Activated T-helper 1 cell treated with Interleukin-2 at 50 U/mL for 16 hours (primary cell): ENCODE measurements around the gene XXYLT1.
"Not testable (repeated sequence)": the region's sequence is repeated elsewhere in the genome, so short reads cannot be mapped to it uniquely, and the experiment has no call there.

Experiments used
- DNase-seq: peaks from one replicate; pipeline ENCODE4 v3.0.0-alpha.2; 2020; ENCODE audit warnings: low read depth

XXYLT1 gene

DNA sequence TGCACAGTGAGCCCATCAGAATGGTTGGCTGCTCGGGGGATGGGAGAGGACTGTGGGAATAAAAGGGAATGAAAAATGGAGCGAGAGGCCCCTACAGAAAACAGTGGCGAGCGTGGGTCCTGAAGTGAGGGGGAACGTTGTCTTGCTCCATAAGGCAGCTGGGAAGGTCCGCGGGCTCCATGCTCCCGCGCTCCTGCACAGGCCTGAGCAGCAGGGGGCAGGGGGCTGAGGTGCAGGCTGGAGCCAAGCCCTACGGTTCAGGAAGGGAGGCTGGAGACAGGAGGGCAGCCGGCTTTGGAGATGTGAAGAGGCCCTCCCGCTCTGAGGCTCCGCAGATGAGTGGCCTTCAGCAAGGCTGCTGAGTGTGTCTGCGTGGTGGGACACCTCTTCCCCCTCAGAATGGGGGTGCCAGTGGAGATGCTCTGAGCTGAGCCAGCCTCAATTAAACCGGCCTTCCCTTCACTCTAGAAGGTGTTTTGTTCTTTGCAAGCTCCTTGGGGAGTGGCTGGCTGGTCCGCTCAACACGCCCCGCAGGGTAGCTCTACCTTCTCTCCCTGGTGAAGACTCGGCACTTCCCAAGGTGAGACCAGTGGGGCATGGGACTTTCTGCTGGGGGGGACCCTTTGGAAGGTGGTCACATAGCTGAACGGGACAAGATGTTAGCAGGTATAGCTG is 208.0 kb downstream of the XXYLT1 start:
- DNase-seq = no peak

GRCh38 chr3:195061756-195062655 is 209.0 kb downstream of the XXYLT1 start:
- DNase-seq = no peak

- no peak for DNase-seq
These were observed 210.2 kb downstream of the XXYLT1 start for GRCh38 chr3:195060531-195061291.

DNA sequence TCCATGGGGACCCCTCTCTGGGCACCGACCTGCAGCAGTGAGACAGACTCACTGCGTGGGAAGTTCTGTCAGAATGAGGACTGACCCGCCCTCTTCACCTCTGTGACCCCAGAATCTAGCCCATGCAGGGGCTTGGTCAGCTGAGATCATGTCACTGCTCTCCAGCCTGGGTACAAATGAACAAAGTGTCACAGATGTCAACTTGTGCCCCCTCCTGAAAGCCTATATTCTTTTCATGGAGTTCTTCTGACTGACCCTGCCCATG is 210.8 kb downstream of the XXYLT1 start:
- DNase-seq = no peak

DNA sequence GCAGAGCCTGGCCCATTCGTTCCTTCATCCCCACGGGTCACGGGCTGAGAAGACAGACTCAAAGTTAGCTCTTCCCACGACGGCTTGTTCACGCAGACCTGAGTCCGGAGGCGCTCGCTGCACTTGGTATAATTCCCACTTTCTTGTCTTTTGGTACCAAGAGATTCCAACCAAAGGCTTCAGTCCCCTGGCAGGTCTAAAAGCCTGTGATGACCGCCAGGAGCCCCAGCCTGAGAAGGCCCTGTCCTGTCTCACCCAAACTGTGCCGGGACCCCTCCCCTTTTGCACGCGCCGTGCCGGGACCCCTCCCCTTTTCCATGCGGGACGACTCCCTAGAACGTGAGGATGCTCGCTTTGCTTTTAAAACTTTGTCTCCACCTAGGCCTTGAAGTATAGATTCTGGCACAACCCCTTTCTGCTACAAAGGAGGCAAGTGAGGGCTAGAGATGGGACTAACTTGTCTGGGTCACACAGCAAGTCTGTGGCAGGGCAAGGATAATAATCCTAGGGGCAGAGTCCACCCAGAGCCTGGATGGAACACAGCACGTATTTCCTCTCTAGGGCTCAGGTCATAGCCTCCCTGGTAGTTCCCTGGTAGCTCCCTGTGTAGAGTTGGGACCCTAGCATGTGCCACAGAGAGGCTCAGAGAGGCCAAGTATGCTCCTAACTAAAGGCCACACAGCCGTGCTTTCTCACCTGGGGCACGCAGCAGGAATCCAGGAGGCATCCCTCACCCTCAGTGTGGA is 211.3 kb downstream of the XXYLT1 start:
- DNase-seq = no peak

- no peak for DNase-seq
These were observed 212.0 kb downstream of the XXYLT1 start for GRCh38 chr3:195059006-195059350.

- no peak for DNase-seq
These were observed 212.5 kb downstream of the XXYLT1 start for GRCh38 chr3:195058336-195059005.

DNA sequence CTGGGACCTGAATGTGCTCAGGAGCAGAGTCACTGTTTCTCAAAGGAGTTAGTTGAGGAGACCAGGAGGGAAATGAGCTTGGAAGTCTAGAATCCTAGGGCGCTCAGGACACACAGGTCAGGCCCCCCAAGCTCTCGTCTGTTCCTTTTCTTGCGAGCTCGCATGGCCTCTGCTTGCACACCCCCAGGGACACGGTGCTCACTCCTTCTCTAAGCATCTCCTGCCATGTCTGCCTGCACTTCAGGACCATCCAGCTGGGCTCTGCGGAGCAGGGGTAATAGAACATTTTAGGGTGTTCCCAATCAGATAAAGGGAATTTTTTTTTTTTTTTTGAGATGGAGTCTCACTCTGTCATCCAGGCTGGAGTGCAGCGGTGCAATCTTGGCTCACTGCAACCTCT is 213.2 kb downstream of the XXYLT1 start:
- no peak for DNase-seq

DNA sequence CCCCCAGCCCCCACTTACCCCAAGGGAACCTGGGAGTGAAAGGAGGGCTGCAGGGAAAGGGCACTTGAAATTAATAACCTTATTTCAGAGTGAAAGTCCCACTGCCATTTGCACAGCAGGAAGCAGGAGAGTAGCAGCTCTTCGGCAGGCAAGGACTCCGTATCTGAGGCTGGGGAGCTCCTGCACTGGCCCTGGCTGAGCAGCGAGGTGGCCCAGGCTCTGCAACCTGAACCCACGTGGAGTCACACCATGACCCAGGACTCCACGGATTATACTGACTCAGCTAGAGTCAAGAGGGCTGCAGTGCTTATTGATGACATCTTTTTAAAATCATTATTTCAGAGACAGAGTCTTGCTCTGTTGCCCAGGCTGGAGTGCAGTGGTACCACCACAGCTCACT is 214.5 kb downstream of the XXYLT1 start:
- no peak for DNase-seq

- DNase-seq = no peak
These were observed 216.6 kb downstream of the XXYLT1 start for GRCh38 chr3:195054311-195054710.

DNA sequence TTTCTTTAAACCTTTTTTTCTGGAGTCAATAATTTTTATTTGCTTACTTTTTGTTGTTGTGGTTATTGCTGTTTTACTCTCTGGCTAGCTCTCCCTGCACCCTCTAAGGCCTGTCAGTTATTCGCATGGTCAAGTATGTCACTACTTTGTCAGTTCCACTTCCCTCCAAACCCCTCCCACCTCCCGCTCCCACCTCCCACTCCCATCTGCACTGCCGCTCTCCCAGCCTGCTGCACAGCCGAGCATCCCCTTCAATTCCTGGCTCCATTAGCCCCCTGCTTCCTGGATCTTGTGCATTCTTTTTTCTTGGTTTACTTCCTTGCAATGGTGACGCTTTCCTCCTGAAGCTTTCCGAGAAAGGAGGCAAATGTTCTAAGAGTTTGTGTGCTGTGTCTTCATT is 218.0 kb downstream of the XXYLT1 start:
- DNase-seq = no peak

DNA sequence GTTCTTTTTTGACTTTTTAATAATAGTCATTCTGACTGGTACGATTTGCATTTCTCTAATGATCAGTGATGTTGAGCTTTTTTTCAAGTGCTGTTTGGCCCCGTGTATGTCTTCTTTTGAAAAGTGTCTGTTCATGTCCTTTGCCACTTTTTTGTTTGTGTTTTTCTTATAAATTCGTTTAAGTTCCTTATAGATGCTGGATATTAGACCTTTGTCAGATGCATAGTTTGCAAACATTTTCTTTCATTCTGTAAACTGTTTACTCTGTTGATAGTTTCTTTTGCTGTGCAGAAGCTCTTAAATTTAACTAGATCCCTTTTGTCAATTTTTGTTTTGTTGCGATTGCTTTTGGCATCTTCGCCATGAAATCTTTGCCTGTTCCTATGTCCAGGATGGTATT is 220.7 kb downstream of the XXYLT1 start:
- not testable (repeated sequence) for DNase-seq

GRCh38 chr3:195048059-195048905 is 222.7 kb downstream of the XXYLT1 start:
- no peak for DNase-seq

GRCh38 chr3:195047536-195047935 is 223.4 kb downstream of the XXYLT1 start:
- no peak for DNase-seq

GRCh38 chr3:195046441-195046840 is 224.5 kb downstream of the XXYLT1 start:
- DNase-seq = no peak

- DNase-seq = no peak
These were observed 225.3 kb downstream of the XXYLT1 start for GRCh38 chr3:195045481-195046210.

DNA sequence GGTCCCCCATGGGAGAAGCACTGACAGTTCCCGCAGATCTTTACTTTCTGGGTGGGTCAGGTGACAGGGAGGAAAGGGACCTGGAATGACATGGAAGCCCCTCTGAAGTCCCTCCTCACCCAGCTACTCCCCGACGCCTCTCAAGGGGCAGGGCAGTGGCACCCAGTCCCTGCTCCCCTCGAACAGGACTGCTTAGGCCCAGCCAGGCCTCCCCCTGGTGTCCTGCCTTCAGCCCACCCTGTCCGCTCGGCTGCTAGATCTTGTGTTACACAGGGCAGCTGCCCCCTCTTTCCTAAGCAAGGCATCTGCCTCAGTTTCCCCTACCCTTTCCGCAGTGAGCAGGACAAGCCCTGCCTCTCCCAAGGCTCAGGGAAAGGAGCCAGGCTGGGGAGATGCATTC is 226.5 kb downstream of the XXYLT1 start:
- DNase-seq = no peak

GRCh38 chr3:195043607-195044339 is 227.2 kb downstream of the XXYLT1 start:
- DNase-seq = no peak
